Stimulated activated CD8-positive, alpha-beta memory T cell treated with anti-CD3 and anti-CD28 coated beads, Interleukin-12 subunit alpha, Interleukin-12 subunit beta, amount 100 ng/mL, for 4 hours (primary cell): ENCODE measurements around the gene CBARP.

Experiments used
- DNase-seq: peaks from one replicate; pipeline ENCODE4 v3.0.0-alpha.2; 2020; ENCODE audit warnings: low read depth

The CBARP gene

GRCh38 chr19:1275260-1275975, 37.6 kb upstream of the CBARP start, which contains the start of gene FAM174C:
TSS of gene FAM174C (plus strand) at chr19:1275530. CDS start at chr19:1275550, 20 bp downstream.
- DNase-seq = peak; percentile 96

- no peak for DNase-seq
These were observed 37.1 kb upstream of the CBARP start for GRCh38 chr19:1274852-1275259.

DNA sequence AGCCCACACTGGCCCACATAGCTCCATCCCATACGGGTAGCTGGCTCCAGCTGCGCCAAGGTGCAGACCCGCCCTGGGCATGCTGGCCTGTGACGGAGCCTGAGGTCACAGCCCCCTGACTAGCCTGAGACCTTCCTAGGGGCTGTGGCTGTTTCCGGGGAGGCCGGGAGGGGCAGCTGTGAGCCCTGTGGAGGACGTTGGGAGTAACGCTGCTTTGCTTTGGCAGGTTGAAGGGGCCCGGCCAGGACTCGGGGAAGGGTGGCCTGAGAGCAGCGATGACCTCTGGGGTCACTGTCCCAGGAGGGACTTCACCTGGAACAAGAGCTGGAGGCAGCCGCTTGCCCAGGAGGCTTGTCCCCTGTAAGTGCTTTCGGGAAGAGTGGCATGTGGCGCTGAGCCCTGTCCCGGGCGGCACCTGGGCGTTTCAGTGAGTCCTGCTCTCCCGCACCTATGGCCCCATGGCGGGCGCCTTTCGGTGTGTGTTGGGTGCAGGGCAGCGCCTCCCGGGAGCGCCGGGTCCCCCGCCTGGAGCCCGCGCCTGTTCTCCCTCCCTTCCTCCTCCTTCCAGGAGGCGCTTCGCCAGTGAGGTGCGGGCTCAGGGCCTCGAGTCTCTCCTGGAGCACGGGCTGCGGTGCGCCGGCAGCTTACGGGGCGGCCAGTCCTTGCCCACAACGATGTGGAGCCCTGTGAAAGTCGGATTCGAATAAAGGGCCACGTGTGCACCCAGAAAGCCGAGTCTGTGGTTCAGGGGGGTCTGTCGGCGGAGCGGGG, 36.5 kb upstream of the CBARP start:
- DNase-seq = no peak

DNA sequence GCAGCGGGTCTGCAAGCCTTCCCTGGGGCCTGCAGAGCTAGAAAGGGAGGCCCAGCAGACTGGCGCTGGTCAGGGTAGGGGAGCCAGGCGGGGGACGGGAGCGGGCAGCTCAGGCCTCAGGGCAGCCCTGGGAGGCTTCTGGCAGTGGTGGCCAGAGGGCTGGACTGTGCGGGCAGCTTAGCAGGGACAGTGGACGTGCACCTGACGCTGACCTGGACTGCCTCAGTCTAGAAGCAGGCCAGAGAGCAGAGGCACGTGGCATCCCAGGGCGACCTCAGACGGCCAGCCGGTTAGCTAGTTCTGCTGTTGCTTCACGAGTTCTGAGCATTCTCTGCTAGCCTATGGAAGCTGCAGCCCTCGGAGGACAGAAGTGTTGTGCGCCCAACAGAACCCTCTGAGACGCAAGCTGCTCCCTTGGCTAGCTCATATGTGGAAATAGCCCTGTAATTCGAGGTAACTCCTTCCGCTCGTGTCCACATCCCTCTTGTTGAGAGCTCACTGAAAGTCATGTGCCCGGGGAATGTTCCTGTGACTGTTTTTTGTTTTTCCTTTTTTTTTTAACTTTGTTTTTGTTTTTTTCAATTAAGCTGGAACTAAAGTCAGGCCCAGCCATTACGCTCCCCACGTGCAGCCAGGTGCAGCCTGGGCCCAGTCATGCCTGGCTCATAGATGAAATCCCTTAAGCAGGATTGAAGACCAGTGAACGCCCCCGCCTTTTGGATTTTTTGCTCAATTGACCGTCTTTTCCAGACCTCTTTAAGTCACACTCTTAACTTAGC, 35.6 kb upstream of the CBARP start:
- DNase-seq = no peak

GRCh38 chr19:1272423-1273262, 34.8 kb upstream of the CBARP start:
- no peak for DNase-seq

- DNase-seq = no peak
These were observed 34.0 kb upstream of the CBARP start for GRCh38 chr19:1271528-1272422.

DNA sequence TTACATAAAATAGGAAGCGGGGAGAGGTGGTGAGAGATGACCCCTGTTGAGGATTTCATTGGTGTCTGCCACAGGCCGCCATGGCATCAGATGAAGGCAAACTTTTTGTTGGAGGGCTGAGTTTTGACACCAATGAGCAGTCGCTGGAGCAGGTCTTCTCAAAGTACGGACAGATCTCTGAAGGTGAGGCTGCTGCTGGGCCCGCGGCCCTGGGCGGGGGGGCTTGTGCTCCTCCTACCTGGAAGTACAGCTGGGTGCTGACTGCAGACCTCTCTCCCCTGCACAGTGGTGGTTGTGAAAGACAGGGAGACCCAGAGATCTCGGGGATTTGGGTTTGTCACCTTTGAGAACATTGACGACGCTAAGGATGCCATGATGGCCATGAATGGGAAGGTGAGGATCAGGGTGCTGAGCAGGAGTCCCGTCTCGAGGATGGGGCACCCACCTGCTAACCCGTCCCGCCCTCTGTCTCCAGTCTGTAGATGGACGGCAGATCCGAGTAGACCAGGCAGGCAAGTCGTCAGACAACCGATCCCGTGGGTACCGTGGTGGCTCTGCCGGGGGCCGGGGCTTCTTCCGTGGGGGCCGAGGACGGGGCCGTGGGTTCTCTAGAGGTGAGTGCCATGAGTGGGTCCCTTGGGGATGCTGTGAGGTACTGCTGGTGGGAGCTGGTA, 33.2 kb upstream of the CBARP start:
- no peak for DNase-seq

- DNase-seq = no peak
These were observed 32.5 kb upstream of the CBARP start for GRCh38 chr19:1270213-1270853.

DNA sequence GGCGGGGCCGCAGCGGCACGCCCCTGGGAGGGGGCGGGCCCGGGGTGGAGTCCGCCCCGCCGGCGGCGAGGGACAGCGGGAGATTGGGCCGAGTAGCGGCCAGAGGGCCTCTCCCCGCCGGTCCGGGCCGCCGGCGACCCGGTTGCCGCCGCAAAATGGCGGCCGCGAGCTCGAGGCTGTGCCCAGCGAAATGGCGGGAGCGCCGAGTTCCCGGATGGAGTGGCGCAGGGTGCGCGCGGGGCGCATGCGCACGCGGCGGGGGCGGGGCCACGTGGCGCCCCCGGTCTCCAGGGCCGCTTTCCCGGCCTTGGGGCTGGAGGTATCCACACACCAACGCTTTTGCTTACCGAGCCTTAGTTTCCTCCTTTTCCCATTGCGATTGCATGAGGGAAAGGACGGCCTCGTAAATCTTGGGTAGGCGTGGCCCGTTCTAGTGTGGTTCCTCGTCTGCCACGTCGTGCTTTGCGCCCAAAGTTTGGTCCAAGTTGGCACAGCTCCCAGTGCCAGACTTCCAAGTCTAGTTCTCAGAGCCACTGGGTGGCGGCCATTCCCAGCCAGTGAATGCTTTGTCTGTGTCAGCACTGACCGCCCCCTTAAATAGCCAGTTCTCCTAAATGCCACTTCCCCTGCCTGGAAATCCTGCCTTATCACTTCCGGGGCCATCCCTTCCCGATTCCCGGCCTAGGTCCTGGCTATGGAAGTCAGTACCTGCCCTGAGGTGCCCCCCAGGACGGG, 31.8 kb upstream of the CBARP start:
- peak; percentile 83 for DNase-seq

DNA sequence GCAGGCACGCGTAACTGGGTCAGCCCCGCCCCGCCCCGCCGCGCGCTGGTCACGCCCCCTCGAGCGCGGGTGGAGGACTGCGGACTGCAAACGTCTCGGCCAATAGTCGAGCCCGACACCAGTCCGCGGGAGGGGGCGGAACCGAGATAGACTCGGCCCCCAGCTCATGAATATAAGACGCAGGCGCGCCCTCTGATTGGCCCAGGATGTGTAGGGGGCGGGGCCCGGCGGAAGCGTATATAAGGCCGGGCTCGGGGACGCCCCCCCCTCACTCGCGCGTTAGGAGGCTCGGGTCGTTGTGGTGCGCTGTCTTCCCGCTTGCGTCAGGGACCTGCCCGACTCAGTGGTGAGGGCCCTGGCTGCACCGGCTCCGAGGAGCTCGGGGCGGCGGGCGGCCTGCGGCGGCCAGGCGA, 31.3 kb upstream of the CBARP start, which contains the start of gene CIRBP:
Gene CIRBP (plus strand): TSS at position 268 of the 413 bp plus-strand sequence. CDS start 1,602 bp downstream, outside the sequence.
- DNase-seq = peak; percentile 99

- DNase-seq = no peak
These were observed 30.6 kb upstream of the CBARP start for GRCh38 chr19:1268226-1269064.

DNA sequence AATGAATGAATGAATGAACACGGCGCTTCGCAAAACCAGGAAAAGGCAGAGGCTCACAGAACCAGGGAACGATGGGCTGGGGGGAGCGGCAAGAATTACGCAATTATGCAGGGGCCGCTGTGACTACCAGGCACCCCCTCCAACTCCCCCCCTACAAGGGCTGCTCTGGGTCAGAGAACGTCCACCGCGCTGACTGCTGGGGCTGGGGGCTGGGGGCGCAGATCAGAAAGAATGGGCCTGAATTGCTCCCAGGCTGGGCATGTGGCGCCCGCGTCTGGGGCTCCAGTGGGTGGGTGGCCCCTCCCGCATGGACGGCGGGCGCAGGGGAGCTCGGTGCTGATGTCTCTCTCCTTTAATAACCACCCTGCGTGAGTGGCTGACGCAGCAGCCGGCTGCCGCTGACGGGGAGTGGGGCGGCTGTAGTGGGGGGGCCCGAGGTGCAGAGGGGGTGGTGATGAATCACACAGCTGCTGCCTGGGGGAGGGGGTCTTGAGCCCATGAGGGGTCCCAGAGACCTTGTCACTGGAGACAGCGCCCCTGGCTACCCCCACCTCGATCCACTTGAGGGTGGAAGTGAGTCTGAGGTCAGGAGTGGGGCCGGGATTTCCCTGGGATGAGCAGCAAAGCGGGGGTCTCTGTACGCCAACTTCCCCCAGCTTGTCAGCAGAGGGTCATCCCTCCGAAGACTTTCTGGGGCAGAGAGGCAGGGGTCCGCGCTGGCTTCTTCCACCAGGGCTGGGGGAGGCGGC, 29.8 kb upstream of the CBARP start:
- DNase-seq = no peak

DNA sequence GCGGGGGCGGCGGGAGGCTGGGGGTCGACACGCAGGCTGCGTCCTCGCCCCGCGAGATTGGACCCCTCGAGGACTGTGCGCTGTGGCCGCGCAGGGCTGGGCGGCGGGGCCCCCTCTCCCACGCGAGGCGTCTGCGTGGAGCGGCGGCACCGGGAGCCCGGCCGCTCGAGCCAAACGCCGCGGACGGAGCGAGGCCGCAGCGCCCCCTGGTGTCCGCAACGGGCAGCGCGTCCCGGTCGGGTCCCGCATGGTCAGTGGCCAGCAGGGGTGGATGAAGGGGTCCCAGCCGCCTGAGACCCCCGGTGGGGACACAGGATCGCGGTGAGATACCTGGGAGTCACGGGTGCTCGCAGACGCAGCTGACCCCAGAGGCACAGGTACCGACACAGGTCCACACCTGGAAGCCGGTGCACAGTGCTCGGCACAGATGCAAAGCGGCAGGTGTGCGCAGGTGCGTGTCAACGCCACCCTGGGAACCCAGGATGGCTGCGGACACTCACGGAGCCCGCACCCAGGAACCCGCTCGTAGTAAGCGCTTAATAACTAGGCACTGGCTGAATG, 29.2 kb upstream of the CBARP start:
- peak; percentile 62 for DNase-seq

DNA sequence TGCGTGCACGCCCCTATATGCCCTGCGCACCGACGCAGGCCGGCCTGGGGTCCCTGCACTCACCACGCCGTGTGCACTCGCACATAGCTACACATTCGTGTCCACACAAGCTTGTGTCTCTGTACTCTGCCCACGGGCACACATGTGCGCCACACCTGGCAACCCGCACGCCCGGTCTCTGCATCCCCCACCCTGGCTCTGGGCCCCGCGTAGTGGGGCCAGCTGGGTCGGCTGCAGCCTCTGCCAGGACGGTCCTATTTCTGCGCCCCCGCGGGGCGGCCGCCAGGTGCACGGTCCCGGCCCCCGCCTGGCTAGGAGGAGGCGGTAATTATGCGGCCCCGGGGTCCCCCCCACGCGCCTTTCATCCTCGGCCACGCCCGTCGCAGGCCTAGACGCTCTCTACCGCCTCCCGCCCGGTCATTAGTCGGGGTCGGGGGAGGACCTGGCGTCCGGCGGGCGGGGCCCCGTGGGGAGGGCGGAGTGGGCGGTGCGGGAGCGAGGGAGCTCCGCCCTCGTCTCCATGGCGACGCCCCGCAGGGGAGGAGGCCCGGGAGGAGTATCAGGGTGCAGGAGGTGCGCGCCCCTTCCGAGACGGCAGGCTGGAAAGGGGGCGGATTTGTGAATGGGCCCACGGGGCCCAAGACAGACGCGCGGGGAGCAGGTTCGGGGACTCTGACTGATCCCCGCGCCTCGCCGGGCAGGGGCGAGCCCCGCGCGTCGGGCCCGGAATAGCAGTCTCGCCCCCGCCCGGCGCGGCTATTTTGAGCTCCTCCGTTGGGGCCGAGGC, 28.5 kb upstream of the CBARP start:
- DNase-seq = peak; percentile 81

- DNase-seq = no peak
These were observed 27.9 kb upstream of the CBARP start for GRCh38 chr19:1265615-1266128.
